GM12872 (cell line): ENCODE data around the gene LYVE1.

ENCODE experiments used
- CTCF ChIP-seq: IDR thresholded peaks from 3 replicates; pipeline ENCODE4 v1.5.1; 2011; ENCODE audit warnings: low read depth, mild to moderate bottlenecking, low read length, moderate library complexity; ENCODE audit not compliant: insufficient read depth

The LYVE1 gene

GRCh38 chr11:10532526-10532925 is 35.9 kb downstream of the LYVE1 start:
- TF ChIP-seq CTCF, result no peak

- TF ChIP-seq CTCF, result no peak
These were observed 39.2 kb downstream of the LYVE1 start for GRCh38 chr11:10529279-10529678.

- no peak for TF ChIP-seq CTCF
These were observed 40.3 kb downstream of the LYVE1 start for GRCh38 chr11:10528121-10528520.

- TF ChIP-seq CTCF, result no peak
These were observed 41.2 kb downstream of the LYVE1 start for GRCh38 chr11:10526974-10527918.

- no peak for TF ChIP-seq CTCF
These were observed 44.0 kb downstream of the LYVE1 start for GRCh38 chr11:10524471-10524870.

GRCh38 chr11:10522921-10523320 is 45.5 kb downstream of the LYVE1 start:
- no peak for TF ChIP-seq CTCF

GRCh38 chr11:10522276-10522675 is 46.2 kb downstream of the LYVE1 start:
- TF ChIP-seq CTCF, result no peak
